HCT116 (cell line): ENCODE results near the gene MTREX.

ENCODE experiments used
- ATF3 ChIP-seq: IDR thresholded peaks from 2 replicates; pipeline ENCODE4 v1.6.1; 2012
- CTCF ChIP-seq, 3 experiments: fragments of 200-600 bp in 1 of 3; sonication (generic) in 1 of 3; IDR thresholded peaks in 2 of 3; conservative IDR thresholded peaks in 1 of 3; 2 replicates each; pipeline ENCODE4 v1.5.1; 2012 to 2017; ENCODE audit warnings: low read depth in 2 of 3, low read length in 2 of 3, antibody characterized with exemption in 1 of 3, borderline replicate concordance in 1 of 3, control low read depth in 1 of 3, mild to moderate bottlenecking in 1 of 3, mixed read lengths in 1 of 3, mixed run types in 1 of 3, moderate library complexity in 1 of 3; ENCODE audit not compliant: insufficient read depth in 1 of 3
- EZH2 ChIP-seq: fragments of 200-600 bp; sonication (generic); IDR thresholded peaks from 2 replicates; pipeline ENCODE4 v1.6.1; 2017; ENCODE audit warnings: antibody characterized with exemption, mixed run types
- EZH2phosphoT487 ChIP-seq: fragments of 200-600 bp; IDR thresholded peaks from 2 replicates; pipeline ENCODE4 v1.6.1; 2018; ENCODE audit warnings: antibody characterized with exemption, borderline replicate concordance
- POLR2A ChIP-seq: IDR thresholded peaks from 2 replicates; pipeline ENCODE4 v1.7.0; 2011; ENCODE audit warnings: borderline replicate concordance; ENCODE audit not compliant: insufficient read depth, insufficient read length; ENCODE audit errors: extremely low read depth
- REST ChIP-seq: IDR thresholded peaks from 2 replicates; pipeline ENCODE4 v1.6.1; 2012; ENCODE audit warnings: low read depth
- SP1 ChIP-seq: IDR thresholded peaks from 2 replicates; pipeline ENCODE4 v1.6.1; 2012; ENCODE audit warnings: low read depth
- SRF ChIP-seq: IDR thresholded peaks from 2 replicates; pipeline ENCODE4 v1.6.1; 2012; ENCODE audit warnings: low read depth
- YY1 ChIP-seq: IDR thresholded peaks from 2 replicates; pipeline ENCODE4 v1.6.1; 2011; ENCODE audit warnings: low read length, low read depth, moderate library complexity, mild to moderate bottlenecking; ENCODE audit not compliant: insufficient replicate concordance; ENCODE audit errors: extremely low read depth

- TF ChIP-seq POLR2A = no peak
- no peak for TF ChIP-seq CTCF (IDR thresholded peaks at IDR 0.05 in 2 of 3, conservative IDR thresholded peaks at IDR 0.05 in 1 of 3; ENCODE audit: borderline replicate concordance in 1 of 3, insufficient read depth in 1 of 3, low read depth in 2 of 3, low read length in 2 of 3)
- no peak for TF ChIP-seq REST
- no peak for TF ChIP-seq EZH2phosphoT487
- no peak for TF ChIP-seq SRF
- TF ChIP-seq ATF3 = no peak
- TF ChIP-seq EZH2 = no peak
- no peak for TF ChIP-seq YY1
- TF ChIP-seq SP1 = no peak
Measured at GRCh38 chr5:55276771-55277170, 31.0 kb upstream of the MTREX start.
